ENCODE measurements around the gene PTPRH. TPM values are rescaled to one million over a fixed set of nuclear protein-coding genes. Genes with fewer than 3 reads are reported as not detected.

PTPRH gene
- not detected for total RNA-seq

GRCh38 chr19:55208880-55209692 is at the start of gene PTPRH:
Gene PTPRH (minus strand): TSS chr19:55209501. CDS start chr19:55209433, 68 bp downstream.

GRCh38 chr19:55228403-55229031 is 19.2 kb upstream of the PTPRH start, which contains the start of gene TMEM86B:
Gene TMEM86B (minus strand): TSS chr19:55228763. CDS start chr19:55228741, 22 bp downstream.

GRCh38 chr19:55179606-55180484 is 29.5 kb downstream of the PTPRH start, which contains the start of gene SYT5:
Gene SYT5 (minus strand): TSS chr19:55180289. CDS start chr19:55179041, 1,248 bp downstream.

GRCh38 chr19:55166530-55167268 is 42.6 kb downstream of the PTPRH start, which contains the start of gene DNAAF3:
Gene DNAAF3 (minus strand): TSS chr19:55166613. CDS start chr19:55166413, 200 bp downstream.

GRCh38 chr19:55157064-55157908 is 52.0 kb downstream of the PTPRH start, which contains the start of gene TNNI3:
Gene TNNI3 (minus strand): TSS chr19:55157732. CDS start chr19:55157589, 143 bp downstream.

GRCh38 chr19:55149078-55150003 is 60.0 kb downstream of the PTPRH start, which contains the start of gene TNNT1:
Gene TNNT1 (minus strand): TSS chr19:55149206. CDS start chr19:55147157, 2,049 bp downstream.

Small RNAs within 50 kb of the gene (small RNA-seq; reads per million reads assigned to genes)
- gene MIR6802 (ENCODE audit: low replicate concordance) (not detected), gene MIR6803 (ENCODE audit: low replicate concordance) (not detected), gene MIR6804 (ENCODE audit: low replicate concordance) (not detected), gene RF01210 (ENCODE audit: low replicate concordance) (not detected)

Other genes with a start within 250 kb of the PTPRH start
- gene NLRP2, start 243.1 kb downstream of the PTPRH start, total RNA-seq = 20.0 TPM
- 0.94 TPM for gene GP6, start 171.2 kb downstream of the PTPRH start, total RNA-seq
- gene RDH13, start 146.4 kb downstream of the PTPRH start, total RNA-seq = 31.0 TPM
- 3.1 TPM for gene EPS8L1, start 133.6 kb downstream of the PTPRH start, total RNA-seq
- gene PPP1R12C, start 91.9 kb downstream of the PTPRH start, total RNA-seq = 32.6 TPM
- gene TNNT1, start 60.3 kb downstream of the PTPRH start, total RNA-seq = 0.94 TPM
- 0.94 TPM for gene TNNI3, start 51.8 kb downstream of the PTPRH start, total RNA-seq
- 0.94 TPM for gene DNAAF3, start 42.9 kb downstream of the PTPRH start, total RNA-seq
- gene SYT5, start 29.2 kb downstream of the PTPRH start, total RNA-seq = 47.9 TPM
- 4.4 TPM for gene TMEM86B, start 19.3 kb upstream of the PTPRH start, total RNA-seq
- 25.0 TPM for gene PPP6R1, start 49.5 kb upstream of the PTPRH start, total RNA-seq
- 20.3 TPM for gene HSPBP1, start 70.6 kb upstream of the PTPRH start, total RNA-seq
- 82.9 TPM for gene BRSK1, start 74.5 kb upstream of the PTPRH start, total RNA-seq
- not detected for gene TMEM150B, start 115.8 kb upstream of the PTPRH start, total RNA-seq
- gene KMT5C, start 130.4 kb upstream of the PTPRH start, total RNA-seq = 15.0 TPM
- gene COX6B2, start 145.2 kb upstream of the PTPRH start, total RNA-seq = not detected
- gene GARIN5B, start 153.8 kb upstream of the PTPRH start, total RNA-seq = not detected
- gene IL11, start 161.0 kb upstream of the PTPRH start, total RNA-seq = not detected
- gene TMEM190, start 167.3 kb upstream of the PTPRH start, total RNA-seq = not detected
- gene TMEM238, start 174.8 kb upstream of the PTPRH start, total RNA-seq = not detected
- 157 TPM for gene RPL28, start 176.4 kb upstream of the PTPRH start, total RNA-seq
- gene UBE2S, start 198.3 kb upstream of the PTPRH start, total RNA-seq = 22.8 TPM
- 8.5 TPM for gene SHISA7, start 233.8 kb upstream of the PTPRH start, total RNA-seq